Embryonic facial prominence (tissue), 1 donor: ENCODE measurements around the gene ASS1.

Experiments used
- DNase-seq: peaks from one replicate; pipeline ENCODE4 v3.0.0-alpha.2; 2016; ENCODE audit errors: extremely low spot score

Gene ASS1

DNA sequence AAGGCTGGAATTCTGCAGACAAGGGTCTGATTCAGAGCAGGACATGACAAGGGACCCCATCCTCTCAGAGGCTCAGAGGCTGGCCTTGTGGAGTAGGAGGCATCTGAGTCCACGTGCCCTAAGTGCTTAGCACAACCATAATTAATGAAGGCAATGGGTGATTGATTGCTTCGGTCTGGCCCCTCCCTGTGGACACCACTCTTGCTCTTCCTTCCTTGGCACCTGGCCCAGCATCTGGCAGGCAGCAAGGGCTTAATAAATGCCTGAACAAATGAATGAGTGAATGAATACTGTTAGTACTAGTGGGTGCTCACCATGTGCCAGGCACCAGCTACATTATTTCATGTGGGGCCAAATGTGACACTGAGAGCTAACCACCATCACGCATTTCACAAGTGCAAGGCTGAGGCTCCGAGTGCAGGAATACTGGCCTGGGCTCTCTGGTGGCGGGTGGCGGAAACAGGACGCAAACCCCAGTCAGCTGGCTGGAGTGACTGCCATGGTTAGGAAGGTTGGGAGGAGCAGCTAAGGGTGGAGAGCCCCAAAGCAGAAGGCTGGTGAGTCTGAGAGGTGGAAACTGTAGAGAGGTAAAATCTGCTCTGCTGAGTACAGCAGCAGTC, 53.6 kb downstream of the ASS1 start:
- DNase-seq, result no peak

DNA sequence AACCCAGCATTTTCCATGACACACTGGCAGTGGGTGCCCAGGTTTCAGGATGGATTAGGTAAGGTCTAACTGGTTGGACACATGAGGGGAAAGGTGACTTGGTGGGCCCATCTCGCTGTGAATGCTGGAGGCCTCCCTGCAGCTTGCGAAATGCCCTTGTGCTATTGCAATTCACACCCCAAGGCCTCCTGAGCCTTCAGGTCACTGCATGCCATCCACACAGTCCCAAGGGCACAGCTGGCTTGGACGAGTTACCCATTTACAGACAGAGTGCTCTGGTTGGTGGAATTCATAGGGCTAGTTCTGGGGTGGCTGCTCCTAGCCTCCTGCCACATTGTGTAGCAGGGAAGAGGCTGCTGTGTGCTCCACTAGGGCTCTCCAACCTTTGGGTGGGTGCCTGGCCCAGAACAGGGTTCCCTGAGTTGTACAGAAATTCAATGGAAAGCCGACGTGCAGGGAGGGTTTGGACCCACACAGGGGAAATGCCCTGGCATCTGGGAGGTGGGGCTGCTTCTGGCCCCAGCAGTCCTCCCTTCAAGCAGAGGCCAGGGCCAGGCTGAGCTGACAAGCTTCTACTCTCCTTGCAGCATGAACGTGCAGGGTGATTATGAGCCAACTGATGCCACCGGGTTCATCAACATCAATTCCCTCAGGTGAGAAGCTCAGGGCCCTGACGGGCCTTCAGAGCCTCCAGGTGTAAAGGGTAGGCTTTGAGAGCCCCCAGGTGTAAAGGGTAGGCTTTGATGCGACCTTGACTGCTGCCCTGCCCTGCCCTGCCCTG, 54.3 kb downstream of the ASS1 start:
- no peak for DNase-seq

DNA sequence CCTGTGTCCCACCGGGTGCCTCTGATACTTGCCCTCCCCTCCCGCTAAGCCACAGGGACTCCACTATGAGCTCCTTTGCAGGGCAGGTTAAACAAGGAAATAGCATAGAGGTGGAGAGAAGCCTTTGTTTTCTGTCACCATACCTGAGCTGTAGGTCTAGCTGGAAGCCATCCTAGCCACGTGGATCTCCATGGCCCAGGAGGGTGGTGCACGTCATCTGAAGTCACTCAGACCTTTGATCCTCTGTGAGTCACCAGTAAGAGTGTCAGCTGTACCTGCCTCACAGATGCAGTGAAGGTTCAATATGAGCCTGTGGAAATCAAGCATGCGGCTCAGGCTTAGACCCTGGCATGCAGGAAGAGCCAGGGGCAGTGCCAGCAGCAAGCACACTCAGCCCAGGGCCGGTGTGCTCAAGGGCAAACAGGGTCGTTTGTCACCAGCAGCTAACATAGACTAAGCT, 55.1 kb downstream of the ASS1 start:
- DNase-seq, result no peak

DNA sequence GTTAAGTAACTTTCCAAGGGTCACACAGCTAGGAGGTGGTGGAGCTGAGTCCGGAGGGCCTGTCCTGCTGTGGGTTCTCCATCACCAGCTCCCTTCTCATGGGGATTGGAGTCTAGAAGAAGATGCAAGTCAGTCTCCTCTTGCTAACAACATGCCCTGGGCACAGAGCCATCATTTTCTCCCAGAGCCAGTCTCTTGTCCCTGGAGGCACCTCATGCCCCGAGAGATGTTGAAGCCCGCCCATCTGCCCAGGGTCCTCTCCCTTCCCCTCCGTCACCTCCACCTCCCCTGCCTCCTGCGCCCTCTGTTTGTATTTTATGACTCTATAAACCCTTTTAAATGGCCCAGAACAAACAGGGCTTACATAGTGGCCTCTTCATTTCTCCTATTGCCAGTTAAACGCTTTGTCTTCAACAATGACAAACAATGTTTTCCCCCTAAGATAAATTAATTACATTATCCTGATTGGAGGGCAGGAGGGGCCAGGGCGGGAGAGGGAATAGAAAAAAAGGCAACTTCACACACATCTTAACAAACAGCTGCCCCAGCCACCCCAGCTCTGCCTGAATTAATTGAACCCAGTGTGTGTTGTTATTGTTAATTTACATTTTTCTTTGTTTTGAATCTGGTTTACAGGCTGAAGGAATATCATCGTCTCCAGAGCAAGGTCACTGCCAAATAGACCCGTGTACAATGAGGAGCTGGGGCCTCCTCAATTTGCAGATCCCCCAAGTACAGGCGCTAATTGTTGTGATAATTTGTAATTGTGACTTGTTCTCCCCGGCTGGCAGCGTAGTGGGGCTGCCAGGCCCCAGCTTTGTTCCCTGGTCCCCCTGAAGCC, 55.8 kb downstream of the ASS1 start:
- DNase-seq, result no peak

DNA sequence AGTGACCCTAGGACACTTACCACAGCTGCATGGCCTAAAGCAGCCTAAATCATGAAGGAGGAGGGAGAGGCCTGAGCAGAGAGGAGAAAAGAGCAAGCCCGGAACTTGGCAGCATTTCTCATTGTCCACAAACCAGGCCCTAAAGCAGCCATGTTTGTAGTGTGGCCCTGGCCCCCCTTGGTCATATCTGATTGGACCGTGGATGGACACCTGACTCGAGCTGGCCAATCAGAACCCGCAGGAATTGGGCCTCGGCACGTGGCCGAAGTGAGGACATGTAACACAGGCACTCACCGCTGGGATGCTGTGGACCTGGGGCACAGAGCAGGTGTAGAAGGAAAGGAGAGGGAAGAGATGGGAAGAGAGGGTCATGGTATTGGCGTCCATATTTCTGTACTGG, 56.9 kb downstream of the ASS1 start:
- DNase-seq, result no peak

DNA sequence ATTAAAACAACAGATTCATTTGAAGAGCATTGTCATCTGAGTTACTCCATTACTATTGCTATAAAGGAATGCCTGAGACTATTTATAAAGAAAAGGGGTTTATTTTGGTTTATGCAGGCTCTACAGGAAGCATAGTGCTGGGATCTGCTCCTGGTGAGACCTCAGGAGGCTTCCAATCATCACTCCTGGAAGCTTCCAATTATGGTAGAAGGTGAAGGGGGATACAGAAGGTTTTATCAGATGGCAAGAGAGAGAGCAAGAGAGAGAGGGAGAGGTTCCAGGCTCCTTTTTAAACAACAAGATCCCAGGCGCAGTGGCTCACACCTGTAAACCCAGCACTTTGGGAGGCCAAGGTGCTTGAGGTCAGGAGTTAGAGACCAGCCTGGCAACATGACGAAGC, 63.5 kb downstream of the ASS1 start:
- DNase-seq, result no peak

DNA sequence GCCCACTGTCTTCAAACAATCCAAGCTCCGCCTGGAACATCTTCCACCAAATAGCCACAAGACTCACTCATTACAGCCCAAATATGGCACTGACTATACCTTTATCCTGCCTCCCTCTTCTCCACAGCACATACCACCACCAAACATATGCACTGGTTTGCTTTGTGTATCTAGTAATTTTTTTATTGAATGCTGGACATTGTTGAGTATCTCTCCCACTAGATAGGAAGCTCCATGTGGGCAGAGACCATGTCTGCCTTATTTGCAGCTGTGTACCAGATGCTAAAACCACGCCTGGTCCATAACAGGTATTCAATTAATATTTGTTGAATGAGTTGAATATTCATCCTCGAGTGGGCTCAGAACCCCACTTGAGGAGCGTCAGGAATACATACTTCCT, 67.4 kb downstream of the ASS1 start:
- DNase-seq, result no peak

DNA sequence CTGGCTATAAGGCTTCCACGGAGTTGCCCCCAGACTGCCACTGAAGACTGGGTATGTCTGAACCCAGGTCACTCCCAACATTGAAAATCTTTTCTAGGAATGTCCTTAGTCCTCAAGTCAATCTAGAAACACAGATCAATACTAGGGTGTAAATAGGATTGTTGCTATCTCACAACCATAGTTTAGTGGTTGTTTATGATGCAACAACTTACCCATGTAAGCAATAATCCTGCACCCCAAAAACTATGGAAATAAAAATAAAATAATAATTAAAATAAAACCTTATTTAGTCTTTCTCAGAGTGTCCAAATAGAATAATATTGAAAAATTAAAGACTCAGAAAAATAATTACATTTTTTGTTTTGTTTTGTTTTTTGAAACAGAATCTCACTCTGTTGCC, 68.3 kb downstream of the ASS1 start:
- DNase-seq, result no peak

DNA sequence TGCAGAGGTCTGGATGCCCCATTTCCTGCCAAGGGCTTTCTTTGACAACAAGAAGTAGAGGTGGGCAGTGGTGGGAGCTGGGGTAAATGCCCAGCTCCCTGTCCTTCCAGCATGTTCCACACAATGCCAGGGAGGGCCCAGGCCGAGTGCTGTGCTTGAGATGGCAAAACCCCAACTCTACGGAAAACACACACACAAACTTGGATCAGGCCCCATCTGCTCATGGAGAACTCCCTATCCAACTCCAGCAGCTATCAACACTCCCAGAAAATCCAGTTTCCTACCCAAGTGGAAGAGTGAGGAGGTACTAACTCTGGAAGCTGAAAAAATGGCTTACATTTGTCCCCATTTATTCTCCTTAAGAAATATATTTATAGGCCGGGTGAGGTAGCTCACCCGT, 73.5 kb downstream of the ASS1 start:
- no peak for DNase-seq

DNA sequence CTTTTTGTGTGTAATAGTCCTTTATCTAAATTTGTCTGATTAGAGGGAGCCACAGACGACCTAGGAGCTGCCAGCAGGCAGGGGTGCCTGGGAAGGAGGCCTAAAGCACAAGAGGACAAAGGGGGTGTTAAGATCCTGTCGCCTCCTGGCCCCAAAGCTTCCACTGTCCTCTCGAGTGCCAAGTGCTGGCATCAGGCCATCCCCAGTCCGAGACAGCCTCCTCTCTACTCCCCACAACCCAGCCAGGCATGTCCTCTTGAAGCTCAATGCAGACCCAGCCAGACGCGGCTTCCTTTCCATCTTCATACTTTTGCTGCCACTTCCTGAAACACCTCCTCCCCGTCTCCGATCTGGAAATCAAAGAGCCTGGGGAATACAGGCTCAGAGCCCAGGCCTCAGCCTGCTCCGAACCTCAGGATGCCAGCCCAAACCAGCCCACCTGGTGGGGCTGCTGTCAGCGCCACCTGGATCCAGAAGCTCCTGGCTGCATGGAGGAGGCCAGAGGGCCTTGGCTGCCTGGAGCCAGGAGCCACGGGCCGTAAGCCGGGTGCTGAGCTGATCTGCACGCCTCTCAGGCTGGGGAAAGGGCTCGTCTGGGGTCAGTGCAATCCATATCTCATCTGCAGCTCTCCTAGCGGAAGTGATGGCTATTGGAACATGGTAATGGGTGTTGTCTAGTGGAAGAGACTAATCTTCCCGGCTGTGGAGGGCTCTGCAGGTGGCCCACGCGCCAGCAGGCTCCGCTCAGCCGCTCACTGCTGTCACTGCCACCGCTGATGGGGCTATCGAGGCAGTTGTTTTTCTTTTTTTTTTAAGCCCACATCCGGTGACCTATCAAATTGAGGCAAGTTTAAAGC, 74.4 kb downstream of the ASS1 start:
- DNase-seq, result no peak

DNA sequence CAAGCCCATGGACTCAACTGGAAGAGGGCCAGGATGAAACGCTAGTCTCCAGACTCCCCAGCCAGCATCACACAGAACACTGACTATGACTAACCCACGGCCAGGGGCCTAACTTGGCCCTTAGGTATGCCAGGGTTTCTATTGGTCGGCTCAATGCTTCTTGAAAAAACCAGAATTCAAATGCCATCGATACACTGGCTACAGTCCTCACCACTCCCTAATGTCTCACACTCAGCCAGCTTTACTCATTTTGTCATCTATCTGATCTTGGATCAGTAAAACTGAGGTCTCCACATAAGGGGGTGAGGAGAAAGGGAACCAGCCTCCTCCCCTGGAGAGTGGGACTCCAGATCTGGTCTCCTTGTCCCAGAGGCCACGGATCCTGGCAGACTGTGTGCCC, 75.2 kb downstream of the ASS1 start:
- DNase-seq, result no peak

DNA sequence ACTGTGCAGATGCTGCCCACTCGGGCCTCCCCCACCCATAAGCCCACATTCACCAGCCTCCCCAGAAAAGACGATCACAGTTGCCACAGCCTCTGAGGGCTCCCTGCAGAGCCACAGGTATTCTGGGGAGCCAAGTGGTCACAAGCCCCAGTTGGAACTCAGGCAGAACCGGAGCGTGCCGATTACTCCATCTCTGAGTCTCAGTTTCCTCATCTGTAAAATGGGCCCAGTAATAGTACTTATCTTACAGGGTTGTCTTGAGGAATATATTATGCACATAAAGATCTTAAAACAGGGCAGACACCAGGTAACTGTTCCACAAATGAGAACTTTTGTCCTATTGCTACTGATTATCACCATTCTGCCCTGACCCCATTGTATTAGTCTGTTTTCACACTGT, 77.0 kb downstream of the ASS1 start:
- DNase-seq, result no peak

DNA sequence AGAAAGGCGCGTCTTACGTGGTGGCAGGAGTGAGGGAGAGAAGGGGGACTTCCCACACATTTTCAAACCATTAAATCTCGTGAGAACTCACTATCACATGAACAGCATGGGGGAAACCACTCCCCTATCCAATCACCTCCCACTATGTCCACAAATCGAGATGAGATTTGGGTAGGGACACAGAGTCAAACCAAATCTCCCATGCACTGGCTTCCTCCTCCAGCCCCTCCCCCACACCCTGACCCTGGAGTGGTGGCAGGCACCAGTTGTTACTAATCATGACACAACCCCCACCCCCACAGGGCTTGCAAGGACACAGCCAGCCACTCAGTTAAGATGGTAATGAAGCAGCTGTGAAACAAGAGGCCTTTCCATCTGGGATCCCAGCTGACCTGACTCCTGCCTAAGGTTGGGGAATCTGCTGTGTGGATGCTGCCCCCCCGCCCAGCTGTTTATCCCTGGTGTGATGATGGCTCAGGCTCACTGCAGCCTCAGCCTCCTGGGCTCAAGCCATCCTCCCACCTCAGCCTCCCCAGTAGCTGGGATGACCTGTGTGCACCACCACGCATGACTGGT, 77.6 kb downstream of the ASS1 start:
- no peak for DNase-seq

DNA sequence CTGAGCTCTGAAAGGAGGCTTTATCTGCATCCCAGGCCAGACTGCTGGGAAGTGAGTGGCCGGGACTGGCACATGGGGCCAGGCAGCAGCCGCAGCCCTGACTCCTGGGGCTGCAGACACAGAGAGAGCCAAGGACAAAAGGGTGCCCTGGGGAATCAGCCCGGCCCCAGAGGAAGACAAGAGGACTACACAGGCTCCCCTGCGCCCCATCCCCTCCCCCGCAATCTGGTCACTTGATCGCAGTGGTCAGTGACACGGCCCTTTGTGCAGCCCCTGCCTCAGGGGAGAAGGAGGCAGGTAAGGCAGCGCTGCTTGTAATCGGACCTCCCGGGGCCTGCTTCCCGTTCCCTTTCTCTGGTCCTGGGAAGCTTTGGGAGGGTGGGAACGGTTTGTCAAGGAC, 79.2 kb downstream of the ASS1 start:
- DNase-seq, result no peak

DNA sequence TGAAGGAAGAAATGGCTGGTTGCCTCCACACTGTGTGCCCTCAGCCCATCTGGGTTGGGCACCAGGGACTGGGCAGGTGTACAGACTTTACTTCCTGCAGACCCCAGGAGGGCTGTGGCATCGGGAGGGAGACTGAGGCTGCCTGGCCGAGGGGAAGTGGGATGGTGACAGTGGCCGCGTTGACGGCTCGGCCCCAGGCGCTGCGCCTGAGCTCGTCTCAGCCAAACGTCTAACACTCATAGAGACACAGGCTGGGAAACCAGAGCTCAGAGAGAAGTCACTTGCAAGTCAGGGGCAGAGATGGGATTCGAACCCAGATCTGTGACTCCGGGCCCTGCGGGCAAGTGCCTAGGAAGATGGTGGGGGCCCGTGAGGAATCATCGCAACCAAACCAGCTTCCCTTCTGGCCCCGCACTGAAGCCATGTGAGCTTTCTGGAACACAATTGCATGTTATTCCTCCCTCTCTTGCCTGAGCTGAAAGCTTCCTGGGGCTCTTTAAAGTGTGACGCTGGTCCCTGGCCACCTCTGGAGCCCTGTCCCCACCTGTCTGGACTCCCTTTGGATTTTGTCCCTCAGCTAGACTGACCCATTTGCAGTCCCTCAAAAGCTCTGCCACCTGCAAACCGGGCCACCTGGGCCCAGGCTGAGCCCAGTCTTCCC, 81.6 kb downstream of the ASS1 start:
- no peak for DNase-seq

DNA sequence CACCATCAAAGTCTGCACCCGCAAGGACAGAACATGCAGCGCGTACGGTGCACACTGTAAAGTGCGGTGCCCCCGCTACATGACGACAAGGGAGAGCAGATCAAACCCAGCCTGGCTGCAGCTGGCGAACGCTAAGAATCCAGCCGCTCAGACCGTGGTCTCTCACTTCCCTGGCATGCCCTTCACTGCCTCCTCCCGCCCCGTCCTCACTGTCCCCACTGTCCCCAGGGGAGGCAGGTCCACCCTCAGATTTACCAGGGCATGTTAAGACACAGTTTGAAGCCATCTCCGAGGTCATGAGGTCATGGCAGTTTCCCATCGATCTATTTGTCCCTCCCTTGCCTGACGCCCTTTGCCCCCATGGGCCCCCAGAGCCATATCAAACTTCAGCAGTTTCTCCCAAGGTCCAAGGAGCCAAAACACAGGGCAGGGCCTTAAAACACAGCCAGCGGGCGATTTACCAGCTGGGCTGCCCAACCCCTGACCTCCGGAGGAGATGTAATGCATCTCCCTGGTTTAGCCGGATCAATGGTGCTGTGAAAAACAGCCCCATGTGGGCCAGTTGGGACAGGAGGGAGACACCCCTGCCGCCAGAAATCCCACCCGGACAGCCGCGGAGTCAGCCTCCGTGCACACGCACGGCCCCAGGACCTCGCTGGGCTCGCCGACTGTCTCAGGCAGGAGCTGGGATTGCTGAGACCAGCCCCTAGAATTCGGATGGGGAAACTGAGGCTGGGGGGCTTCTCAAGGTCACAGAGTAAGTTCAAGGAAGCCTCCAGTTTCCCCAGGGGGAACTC, 82.3 kb downstream of the ASS1 start:
- no peak for DNase-seq

DNA sequence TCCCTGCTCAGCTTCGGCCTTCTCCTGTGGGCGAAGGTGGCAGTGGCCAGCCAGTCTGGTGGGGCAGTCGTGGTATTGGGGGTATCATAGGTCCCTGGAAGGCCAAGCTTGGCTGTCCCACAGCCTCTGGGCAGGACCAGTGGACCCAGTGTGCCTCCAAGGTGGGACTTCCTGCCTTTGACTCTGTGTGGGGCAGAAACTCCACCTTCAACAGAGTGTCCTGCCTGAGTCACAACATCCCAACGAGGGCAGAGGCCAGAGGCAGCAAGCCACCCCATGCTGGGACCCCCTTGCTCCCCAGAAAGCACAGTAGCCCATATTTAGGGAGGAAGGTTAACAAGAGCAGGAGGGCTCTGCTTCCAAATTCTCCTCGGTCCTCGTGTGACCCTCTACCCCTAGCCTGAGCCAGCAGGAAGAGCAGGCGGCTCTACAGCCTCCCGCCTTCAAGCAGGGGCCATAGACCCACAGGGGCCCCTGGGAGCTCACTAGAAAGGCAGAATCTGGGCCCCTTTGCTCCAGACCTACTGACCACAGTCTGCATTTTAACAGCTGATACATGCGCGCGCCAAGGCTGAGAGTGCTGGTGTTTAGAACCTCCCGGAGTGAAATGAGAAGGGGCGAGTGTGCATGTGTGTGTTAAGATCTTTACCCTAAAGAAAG, 83.0 kb downstream of the ASS1 start:
- DNase-seq, result no peak

DNA sequence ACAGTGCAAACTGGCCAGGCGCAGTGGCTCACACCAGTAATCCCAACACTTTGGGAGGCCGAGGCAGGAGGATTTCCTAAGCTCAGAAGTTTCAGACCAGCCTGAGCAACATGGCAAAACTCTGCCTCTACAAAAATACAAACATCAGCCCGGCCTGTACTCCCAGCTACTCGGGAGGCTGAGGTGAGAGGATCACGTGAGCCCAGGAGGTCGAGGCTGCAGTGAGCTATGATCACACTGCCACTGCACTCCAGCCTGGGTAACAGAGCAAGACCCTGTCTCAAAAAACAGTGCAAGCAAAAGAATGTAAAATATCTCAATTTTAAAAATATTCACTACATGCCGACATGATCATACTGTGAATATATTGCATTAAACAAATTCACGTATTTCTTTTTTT, 83.9 kb downstream of the ASS1 start:
- DNase-seq, result no peak

DNA sequence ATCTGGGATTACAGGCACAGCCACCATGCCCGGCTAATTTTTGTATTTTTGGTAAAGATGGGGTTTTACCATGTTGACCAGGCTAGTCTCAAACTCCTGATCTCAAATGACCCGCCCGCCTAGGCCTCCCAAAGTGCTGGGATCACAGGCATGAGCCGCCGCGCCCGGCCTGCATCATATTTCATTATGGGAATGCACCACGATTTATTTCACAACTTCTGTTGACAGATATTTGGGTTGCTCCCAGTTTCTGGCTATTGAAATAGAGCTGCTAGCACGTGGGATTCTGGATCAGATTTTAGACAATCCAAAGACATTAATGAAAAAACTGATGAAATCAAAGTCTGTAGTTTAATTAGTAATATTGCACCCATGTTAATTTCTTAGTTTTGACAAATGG, 86.2 kb downstream of the ASS1 start:
- no peak for DNase-seq

DNA sequence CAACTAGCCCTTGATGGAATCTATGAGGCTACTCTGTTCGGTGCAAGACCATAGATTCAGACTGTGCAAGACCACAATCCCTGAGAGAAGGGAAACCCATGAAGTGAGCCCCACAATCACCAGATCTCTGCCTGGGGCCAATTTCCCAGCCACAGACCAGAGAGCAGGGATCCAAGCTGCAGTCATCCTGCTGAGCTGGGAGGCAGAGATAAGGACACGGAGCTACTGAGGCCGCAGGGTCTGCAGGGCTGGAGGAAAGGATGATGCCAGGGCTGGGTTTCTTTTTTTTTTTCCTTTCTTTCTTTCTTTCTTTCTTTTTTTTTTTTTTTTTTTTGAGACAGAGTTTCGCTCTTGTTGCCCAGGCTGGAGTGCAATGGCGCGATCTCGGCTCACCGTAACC, 86.9 kb downstream of the ASS1 start:
- no peak for DNase-seq
